Neural progenitor cell (in vitro differentiated cells): ENCODE data around the gene CHD6.

Source experiments
- CTCF ChIP-seq: fragments of 200-600 bp; sonication (generic); IDR thresholded peaks from 2 replicates; pipeline ENCODE4 v1.5.1; 2017; ENCODE audit warnings: antibody characterized with exemption, mild to moderate bottlenecking
- EZH2phosphoT487 ChIP-seq: fragments of 200-600 bp; sonication (generic); IDR thresholded peaks from 2 replicates; pipeline ENCODE4 v1.6.1; 2017; ENCODE audit warnings: antibody characterized with exemption

- TF ChIP-seq CTCF (no peak), EZH2phosphoT487 (no peak)
These were observed 10.4 kb downstream of the CHD6 start for GRCh38 chr20:41607791-41608190.
